WI38 (cell line): ENCODE measurements around the gene ERN1.
"Not testable (repeated sequence)": the region's sequence is repeated elsewhere in the genome, so short reads cannot be mapped to it uniquely, and the experiment has no call there.

ENCODE experiments used
- H3K4me3 ChIP-seq: 2 replicates; pipeline ENCODE4 v1.5.1; 2011; ENCODE audit warnings: low read depth, mild to moderate bottlenecking, control low read depth, low read length
- TF ChIP-seq, protein P1 (sequence below): IDR thresholded peaks from 2 replicates; pipeline ENCODE4 v1.5.1; 2012; ENCODE audit warnings: low read depth, mild to moderate bottlenecking, control low read depth, low read length

ERN1 gene

DNA sequence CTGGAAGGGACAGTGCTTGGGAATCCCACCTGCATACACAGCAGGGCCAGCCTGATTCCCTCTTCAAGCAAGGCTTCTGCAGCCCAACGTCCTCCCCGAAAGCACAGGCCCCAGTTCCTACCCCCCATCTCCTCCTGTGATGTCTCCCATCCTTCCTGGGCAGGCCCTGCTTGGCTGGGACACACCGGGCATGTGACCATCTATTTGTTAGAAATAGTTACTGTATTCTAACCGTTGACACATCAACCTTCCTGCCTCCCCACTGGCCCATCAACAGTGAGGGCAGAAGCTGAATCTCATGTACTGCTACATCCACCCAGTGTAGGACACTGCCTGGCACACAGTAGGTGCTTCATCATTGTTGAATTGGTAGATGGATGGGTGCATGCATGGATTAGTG is 121.1 kb downstream of the ERN1 start:
- no peak overlapping the region for H3K4me3 ChIP-seq
- TF ChIP-seq, protein P1, sequence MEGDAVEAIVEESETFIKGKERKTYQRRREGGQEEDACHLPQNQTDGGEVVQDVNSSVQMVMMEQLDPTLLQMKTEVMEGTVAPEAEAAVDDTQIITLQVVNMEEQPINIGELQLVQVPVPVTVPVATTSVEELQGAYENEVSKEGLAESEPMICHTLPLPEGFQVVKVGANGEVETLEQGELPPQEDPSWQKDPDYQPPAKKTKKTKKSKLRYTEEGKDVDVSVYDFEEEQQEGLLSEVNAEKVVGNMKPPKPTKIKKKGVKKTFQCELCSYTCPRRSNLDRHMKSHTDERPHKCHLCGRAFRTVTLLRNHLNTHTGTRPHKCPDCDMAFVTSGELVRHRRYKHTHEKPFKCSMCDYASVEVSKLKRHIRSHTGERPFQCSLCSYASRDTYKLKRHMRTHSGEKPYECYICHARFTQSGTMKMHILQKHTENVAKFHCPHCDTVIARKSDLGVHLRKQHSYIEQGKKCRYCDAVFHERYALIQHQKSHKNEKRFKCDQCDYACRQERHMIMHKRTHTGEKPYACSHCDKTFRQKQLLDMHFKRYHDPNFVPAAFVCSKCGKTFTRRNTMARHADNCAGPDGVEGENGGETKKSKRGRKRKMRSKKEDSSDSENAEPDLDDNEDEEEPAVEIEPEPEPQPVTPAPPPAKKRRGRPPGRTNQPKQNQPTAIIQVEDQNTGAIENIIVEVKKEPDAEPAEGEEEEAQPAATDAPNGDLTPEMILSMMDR = no peak

- no peak overlapping the region for H3K4me3 ChIP-seq
- TF ChIP-seq, protein P1 = no peak
Observed at GRCh38 chr17:64008346-64008745, 121.6 kb downstream of the ERN1 start.

DNA sequence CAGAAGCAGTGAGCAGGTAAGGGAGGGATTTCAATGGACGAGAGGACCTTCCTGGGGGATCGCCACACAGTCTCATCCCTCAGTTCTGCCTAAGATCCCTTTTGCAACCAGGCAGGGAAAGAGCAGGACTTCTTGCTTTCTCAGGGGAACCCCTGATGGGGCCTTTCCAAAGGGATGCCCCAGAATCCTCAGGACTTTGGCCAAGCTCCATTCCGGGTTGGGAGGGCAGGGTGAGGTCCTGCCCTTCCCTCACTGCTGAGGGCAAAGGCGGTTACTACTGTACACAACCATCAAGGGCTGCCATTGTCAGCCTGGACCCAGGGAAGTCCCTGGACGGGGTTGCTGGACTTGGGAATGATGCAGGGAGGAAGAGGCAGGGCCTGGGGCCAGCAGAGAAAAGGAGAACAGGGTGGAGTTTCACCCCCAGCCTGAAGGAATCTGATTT is 122.1 kb downstream of the ERN1 start:
- TF ChIP-seq, protein P1 = no peak
- H3K4me3 ChIP-seq = no peak overlapping the region

DNA sequence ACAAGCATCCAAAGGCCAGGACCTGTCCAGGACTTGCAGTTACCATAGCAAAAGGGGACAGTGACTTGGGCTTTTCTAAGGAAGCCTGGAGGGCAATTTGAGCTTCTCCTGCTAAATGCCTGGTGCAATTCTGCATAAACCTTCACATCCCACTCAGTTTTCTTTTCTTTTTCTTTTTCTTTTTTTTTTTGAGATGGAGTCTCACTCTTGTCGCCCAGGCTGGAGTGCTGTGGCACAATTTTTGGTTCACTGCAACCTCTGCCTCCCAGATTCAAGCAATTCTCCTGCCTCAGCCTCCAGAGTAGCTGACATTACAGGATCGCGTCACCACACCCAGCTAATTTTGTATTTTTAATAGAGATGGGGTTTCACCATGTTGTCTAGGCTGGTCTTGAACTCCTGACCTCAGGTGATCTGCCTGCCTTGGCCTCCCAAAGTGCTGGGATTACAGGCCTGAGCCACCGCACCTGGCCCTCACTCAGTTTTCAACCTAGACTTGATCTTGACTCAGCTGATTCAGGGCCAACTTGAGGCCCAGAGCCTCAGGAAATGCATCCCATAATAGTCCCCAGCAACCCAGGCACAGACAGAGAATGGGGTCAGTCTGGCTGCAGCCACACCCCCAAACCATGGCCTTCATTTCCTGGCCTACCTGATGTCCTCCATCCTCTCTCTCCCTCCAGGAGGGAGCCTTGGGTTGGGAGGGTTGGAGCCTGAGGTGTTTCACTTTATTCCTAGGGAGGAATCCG is 122.7 kb downstream of the ERN1 start:
- not testable (repeated sequence) for H3K4me3 ChIP-seq

DNA sequence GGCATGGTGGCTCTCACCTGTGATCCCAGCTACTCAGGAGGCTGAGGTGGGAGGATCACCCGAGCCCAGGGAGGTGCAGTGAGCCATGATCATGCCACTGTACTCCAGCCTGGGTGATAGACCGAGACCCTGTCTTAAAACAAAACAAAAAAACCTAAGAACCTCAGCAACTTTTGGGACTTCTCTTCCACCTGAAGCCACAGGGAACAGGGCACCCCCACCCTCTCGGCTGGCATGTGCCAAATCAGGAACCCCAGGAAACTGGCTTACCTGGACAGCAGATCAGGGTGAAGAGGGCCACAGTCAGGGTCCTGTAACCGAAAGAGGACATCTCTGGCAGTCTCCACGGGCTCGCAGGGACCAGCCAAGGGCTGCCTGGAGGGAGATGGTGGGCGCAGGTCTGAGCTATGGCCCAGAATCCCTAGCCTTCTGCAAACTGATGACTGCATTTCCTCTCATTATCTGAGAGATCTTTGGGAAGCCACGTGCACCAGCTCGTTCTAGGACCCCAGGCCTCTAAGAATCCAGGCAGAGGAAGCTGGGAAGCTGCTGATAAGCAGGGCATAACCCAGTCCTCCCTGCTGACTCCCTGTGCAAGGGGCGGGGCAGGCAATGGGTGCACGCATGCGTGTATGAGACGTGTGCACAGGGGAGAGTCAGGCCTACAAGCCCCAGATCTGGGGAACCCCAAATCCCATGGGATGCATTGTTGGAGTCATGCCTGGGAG is 123.4 kb downstream of the ERN1 start:
- TF ChIP-seq, protein P1 = no peak
- no peak overlapping the region for H3K4me3 ChIP-seq

DNA sequence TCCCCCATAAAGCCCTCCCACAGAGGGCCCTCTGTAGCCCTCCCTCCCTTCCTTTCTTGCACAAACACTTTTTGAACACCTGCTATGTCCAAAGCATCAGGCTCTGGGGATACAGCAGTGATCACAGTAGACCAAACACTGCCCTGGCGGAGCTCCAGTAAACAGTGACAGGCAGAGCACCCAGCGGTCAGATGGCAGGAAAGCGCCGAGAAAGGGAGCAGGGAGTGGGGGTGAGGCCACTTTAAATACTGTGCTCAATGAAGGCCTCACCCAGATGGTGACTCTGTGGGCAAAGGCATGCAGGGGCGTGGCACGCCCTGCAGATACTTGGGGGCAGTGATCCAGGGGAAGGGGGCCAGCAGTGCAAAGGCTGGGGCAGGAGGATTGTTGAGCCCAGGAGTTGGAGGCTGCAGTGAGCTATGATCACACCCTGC is 124.2 kb downstream of the ERN1 start:
- no peak overlapping the region for H3K4me3 ChIP-seq
- TF ChIP-seq, protein P1 = no peak

DNA sequence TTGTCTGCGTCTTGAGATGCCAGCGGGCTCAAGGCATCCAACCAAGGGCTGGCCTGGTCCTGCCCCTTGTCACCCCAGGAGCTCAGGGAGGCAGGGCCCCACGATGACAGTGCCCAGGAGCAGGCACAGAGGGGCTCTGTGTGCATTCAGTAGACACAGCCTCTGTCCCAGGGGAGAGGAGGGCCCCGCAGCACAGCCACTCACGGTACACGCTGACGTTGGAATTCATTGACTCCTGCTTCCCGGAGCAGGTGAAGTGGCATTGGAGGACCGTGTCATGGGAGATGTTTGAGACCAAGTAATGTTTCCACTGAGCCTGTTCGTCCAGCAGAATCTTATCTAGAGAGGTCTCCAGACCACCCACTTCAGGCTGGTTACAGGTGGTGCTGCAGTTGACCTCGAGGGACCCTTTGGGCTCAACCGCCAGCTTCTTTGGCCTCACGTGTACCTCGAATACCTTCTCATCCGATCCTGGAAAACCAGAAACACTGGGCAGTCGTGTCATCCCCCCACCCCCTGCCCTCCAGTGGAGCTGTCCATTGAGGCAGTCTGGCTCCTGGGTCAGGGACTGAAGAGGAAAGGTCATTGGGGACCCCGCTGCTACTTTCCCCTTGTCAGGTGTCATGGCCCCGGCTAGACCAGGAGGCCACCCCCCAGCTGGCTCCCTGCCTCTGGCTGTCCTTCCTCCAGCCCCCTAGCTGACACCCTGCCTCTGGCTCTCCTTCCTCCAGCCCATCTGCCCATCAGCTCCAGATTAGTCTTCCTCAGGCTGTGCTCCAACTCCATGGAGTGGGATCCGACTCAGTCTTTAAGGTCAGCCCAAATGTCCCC is 124.8 kb downstream of the ERN1 start:
- H3K4me3 ChIP-seq = no peak overlapping the region

More for the DNA sequence above, 124.8 kb downstream of the ERN1 start:
- TF ChIP-seq, protein P1 = no peak
